NCI-H82 treated with DMSO at 0.1 percent for 48 hours (cell line): ENCODE data around the gene CCL16.

Experiments
- DNase-seq: peaks from one replicate; lab custom pipeline; 2025; ENCODE audit not compliant: unreplicated experiment; lab: John Stamatoyannopoulos, UW

Gene CCL16

GRCh38 chr17:35988164-35988563 is 6.9 kb upstream of the CCL16 start:
- no peak for DNase-seq

- DNase-seq: no peak
These were observed 5.3 kb upstream of the CCL16 start, which contains the start of gene CCL14 for GRCh38 chr17:35986643-35987042. Gene CCL14, minus strand, starts transcription at chr17:35986729. Its CDS starts 80 bp downstream, at chr17:35986649.

GRCh38 chr17:35984140-35984539 is 2.8 kb upstream of the CCL16 start:
- no peak for DNase-seq

- DNase-seq: no peak
These were observed 1.3 kb upstream of the CCL16 start for GRCh38 chr17:35982409-35983191.

- no peak for DNase-seq
These were observed 622 bp upstream of the CCL16 start for GRCh38 chr17:35981908-35982330.

GRCh38 chr17:35978346-35978745 is 3.0 kb downstream of the CCL16 start:
- DNase-seq: no peak

- DNase-seq: no peak
These were observed 3.8 kb downstream of the CCL16 start for GRCh38 chr17:35977509-35977908.

GRCh38 chr17:35973333-35974260 is 7.7 kb downstream of the CCL16 start:
- no peak for DNase-seq

GRCh38 chr17:35972945-35973332 is 8.4 kb downstream of the CCL16 start:
- DNase-seq: no peak

- DNase-seq: no peak
These were observed 8.8 kb downstream of the CCL16 start for GRCh38 chr17:35972535-35972934.

- no peak for DNase-seq
These were observed 9.2 kb downstream of the CCL16 start for GRCh38 chr17:35972066-35972465.

GRCh38 chr17:35969558-35970380 is 11.5 kb downstream of the CCL16 start:
- peak; percentile 60 for DNase-seq

GRCh38 chr17:35968520-35969054 is 12.7 kb downstream of the CCL16 start:
- no peak for DNase-seq

- no peak for DNase-seq
These were observed 16.0 kb downstream of the CCL16 start for GRCh38 chr17:35965272-35965671.

GRCh38 chr17:35963663-35964062 is 17.6 kb downstream of the CCL16 start:
- DNase-seq: no peak

- no peak for DNase-seq
These were observed 27.6 kb downstream of the CCL16 start for GRCh38 chr17:35953720-35954119.

- DNase-seq: no peak
These were observed 31.9 kb downstream of the CCL16 start for GRCh38 chr17:35949401-35949800.

GRCh38 chr17:35948092-35948491 is 33.2 kb downstream of the CCL16 start:
- no peak for DNase-seq

- peak; percentile 39 for DNase-seq
These were observed 34.1 kb downstream of the CCL16 start for GRCh38 chr17:35947156-35947585.

GRCh38 chr17:35944151-35944550 is 37.1 kb downstream of the CCL16 start:
- no peak for DNase-seq

GRCh38 chr17:35943537-35943936 is 37.8 kb downstream of the CCL16 start, which contains the start of gene LYZL6:
Gene LYZL6, minus strand, starts transcription at chr17:35943713. Its CDS starts 4,357 bp downstream, at chr17:35939356.
- DNase-seq: no peak
